WERI-Rb-1 (cell line): ENCODE data around the gene RNF212.

Experiments used
- DNase-seq: peaks from one replicate; pipeline ENCODE4 v3.0.0-alpha.2; 2020
- H3K27ac ChIP-seq: fragments of 250-450 bp; sonication (Bioruptor Pico); 2 replicates; pipeline ENCODE4 v1.5.1; 2020; ENCODE audit warnings: mild to moderate bottlenecking, moderate library complexity
- H3K27me3 ChIP-seq: fragments of 250-450 bp; sonication (Bioruptor Pico); 2 replicates; pipeline ENCODE4 v1.5.1; 2021; ENCODE audit warnings: mild to moderate bottlenecking, low read depth, moderate library complexity; ENCODE audit not compliant: insufficient read depth, severe bottlenecking
- H3K36me3 ChIP-seq: fragments of 250-450 bp; sonication (Bioruptor Pico); 2 replicates; pipeline ENCODE4 v1.5.1; 2020; ENCODE audit warnings: mild to moderate bottlenecking, moderate library complexity
- H3K4me3 ChIP-seq: 2 replicates; pipeline ENCODE4 v1.5.1; 2011; ENCODE audit warnings: low read depth, mild to moderate bottlenecking, control low read depth, low read length
- H3K9me3 ChIP-seq: fragments of 250-450 bp; sonication (Bioruptor Pico); 2 replicates; pipeline ENCODE4 v1.5.1; 2021; ENCODE audit warnings: mild to moderate bottlenecking, moderate library complexity; ENCODE audit not compliant: severe bottlenecking
- TF ChIP-seq, protein P1 (sequence below): IDR thresholded peaks from 2 replicates; pipeline ENCODE4 v1.5.1; 2011; ENCODE audit warnings: low read depth, mild to moderate bottlenecking, control low read depth, inconsistent platforms, low read length

The RNF212 gene

DNA sequence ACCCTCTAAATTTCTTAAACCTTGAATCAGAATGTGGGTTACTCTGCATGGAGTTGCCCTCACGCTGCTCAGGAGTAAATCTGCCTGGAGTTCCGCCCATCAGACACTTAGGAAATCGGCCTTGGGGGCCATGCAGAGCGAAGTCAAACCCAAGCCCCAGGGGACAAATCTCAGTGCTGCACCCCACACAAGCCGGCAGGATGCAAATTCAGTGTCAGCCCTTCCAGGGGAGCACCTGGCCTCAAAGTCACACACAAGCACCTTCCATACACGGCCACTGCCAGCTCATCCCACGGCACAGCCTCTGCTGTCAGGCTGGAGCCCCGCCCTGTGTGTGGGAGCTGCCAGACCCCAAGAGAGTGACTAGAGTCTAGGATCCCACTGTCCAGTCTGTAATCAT lies 27.4 kb downstream of the RNF212 start:
- DNase-seq = no peak
- peaks cover 18% of the 10 kb centered on the region for H3K9me3 ChIP-seq
- TF ChIP-seq, protein P1, sequence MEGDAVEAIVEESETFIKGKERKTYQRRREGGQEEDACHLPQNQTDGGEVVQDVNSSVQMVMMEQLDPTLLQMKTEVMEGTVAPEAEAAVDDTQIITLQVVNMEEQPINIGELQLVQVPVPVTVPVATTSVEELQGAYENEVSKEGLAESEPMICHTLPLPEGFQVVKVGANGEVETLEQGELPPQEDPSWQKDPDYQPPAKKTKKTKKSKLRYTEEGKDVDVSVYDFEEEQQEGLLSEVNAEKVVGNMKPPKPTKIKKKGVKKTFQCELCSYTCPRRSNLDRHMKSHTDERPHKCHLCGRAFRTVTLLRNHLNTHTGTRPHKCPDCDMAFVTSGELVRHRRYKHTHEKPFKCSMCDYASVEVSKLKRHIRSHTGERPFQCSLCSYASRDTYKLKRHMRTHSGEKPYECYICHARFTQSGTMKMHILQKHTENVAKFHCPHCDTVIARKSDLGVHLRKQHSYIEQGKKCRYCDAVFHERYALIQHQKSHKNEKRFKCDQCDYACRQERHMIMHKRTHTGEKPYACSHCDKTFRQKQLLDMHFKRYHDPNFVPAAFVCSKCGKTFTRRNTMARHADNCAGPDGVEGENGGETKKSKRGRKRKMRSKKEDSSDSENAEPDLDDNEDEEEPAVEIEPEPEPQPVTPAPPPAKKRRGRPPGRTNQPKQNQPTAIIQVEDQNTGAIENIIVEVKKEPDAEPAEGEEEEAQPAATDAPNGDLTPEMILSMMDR = no peak
- no peak overlapping the region for H3K27ac ChIP-seq
- no peaks in the 10 kb centered on the region for H3K27me3 ChIP-seq
- H3K36me3 ChIP-seq = no peaks in the 10 kb centered on the region
- no peak overlapping the region for H3K4me3 ChIP-seq

GRCh38 chr4:1085404-1085799 lies 28.0 kb downstream of the RNF212 start:
- Histone ChIP-seq H3K27ac (no peak overlapping the region), H3K27me3 (no peaks in the 10 kb centered on the region), H3K36me3 (no peaks in the 10 kb centered on the region), H3K4me3 (no peak overlapping the region), H3K9me3 (peaks cover 18% of the 10 kb centered on the region)
- no peak for DNase-seq
- TF ChIP-seq, protein P1 = no peak

GRCh38 chr4:1084796-1085403 lies 28.5 kb downstream of the RNF212 start:
- TF ChIP-seq, protein P1 = no peak
- Histone ChIP-seq H3K27me3 (no peaks in the 10 kb centered on the region), H3K9me3 (peaks cover 18% of the 10 kb centered on the region), H3K36me3 (no peaks in the 10 kb centered on the region), H3K27ac (no peak overlapping the region), H3K4me3 (no peak overlapping the region)
- no peak for DNase-seq

DNA sequence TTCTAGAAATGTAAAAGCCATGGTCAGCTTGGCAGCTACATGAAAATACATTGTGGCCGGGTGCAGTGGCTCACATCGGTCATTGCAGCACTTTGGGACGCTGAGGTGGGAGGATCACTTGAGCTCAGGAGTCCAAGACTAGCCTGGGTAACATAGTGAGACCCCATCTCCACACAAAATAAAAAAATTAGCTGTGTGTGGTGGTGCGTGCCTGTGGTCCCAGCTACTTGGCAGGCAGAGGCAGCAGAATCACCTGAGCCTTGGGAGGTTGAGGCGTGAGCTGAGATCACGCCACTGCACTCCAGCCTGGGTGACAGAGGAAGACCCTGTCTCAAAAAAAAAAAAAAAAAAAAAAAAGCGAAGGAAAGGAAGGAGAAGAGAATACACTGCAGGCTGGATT lies 29.0 kb downstream of the RNF212 start:
- TF ChIP-seq, protein P1 = no peak
- no peaks in the 10 kb centered on the region for H3K36me3 ChIP-seq
- no peaks in the 10 kb centered on the region for H3K27me3 ChIP-seq
- peaks cover 14% of the 10 kb centered on the region for H3K9me3 ChIP-seq
- no peak for DNase-seq
- no peak overlapping the region for H3K4me3 ChIP-seq
- H3K27ac ChIP-seq = no peak overlapping the region

GRCh38 chr4:1082215-1083182 lies 30.9 kb downstream of the RNF212 start:
- Histone ChIP-seq H3K27me3 (no peaks in the 10 kb centered on the region), H3K36me3 (no peaks in the 10 kb centered on the region), H3K27ac (no peak overlapping the region), H3K4me3 (no peak overlapping the region), H3K9me3 (no peaks in the 10 kb centered on the region)
- no peak for DNase-seq
- TF ChIP-seq, protein P1 = no peak
